GM23248 (cell line): ENCODE results near the gene ENKD1.

Source experiments
- EZH2 ChIP-seq: fragments of 200-600 bp; sonication (generic); IDR thresholded peaks from 2 replicates; pipeline ENCODE4 v1.6.1; 2018; ENCODE audit warnings: antibody characterized with exemption, mild to moderate bottlenecking; ENCODE audit not compliant: insufficient read depth, poor library complexity, severe bottlenecking
- EZH2phosphoT487 ChIP-seq: fragments of 200-600 bp; sonication (generic); IDR thresholded peaks from 2 replicates; pipeline ENCODE4 v1.6.1; 2018; ENCODE audit warnings: antibody characterized with exemption, moderate library complexity, mild to moderate bottlenecking, low read depth; ENCODE audit not compliant: insufficient read depth

DNA sequence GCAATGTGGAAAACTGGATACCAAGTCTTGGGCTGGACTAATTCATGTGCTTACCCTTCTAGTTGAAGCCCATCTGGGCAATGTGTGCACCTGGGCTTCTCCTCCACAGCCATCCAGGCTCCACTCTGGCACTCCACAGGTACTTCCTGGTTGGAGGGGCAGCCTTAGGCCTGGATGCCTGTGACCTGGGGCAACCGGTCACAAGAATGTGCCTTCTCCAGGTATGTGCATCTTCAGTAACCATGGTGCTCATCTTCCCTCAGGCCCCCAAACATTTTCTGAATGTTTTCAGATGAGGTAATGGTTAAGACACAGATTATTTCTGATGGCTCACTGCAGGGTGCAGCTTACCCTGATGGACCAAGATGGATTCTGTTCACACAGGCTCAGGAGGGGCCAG, 11.2 kb upstream of the ENKD1 start:
- TF ChIP-seq EZH2 (no peak), EZH2phosphoT487 (no peak)
